HFF-Myc (cell line): Measurements from ENCODE around the gene TXLNG.
A peak's percentile ranks its signal among the peaks of the same experiment; 100 is the strongest.

Experiments
- DNase-seq: peaks from one replicate; pipeline ENCODE4 v3.0.0-alpha.2; 2011; ENCODE audit warnings: low read depth; ENCODE audit errors: extremely low read depth
- H3K4me3 ChIP-seq: replicated peaks from 2 replicates; pipeline ENCODE4 v1.5.1; 2011; ENCODE audit warnings: low read depth, mild to moderate bottlenecking, control low read depth, low read length
- TF ChIP-seq, protein P1 (sequence below): IDR thresholded peaks from 2 replicates; pipeline ENCODE4 v1.5.1; 2012; ENCODE audit warnings: mild to moderate bottlenecking, low read depth, low read length, control low read depth; ENCODE audit errors: missing control alignments

Gene TXLNG

DNA sequence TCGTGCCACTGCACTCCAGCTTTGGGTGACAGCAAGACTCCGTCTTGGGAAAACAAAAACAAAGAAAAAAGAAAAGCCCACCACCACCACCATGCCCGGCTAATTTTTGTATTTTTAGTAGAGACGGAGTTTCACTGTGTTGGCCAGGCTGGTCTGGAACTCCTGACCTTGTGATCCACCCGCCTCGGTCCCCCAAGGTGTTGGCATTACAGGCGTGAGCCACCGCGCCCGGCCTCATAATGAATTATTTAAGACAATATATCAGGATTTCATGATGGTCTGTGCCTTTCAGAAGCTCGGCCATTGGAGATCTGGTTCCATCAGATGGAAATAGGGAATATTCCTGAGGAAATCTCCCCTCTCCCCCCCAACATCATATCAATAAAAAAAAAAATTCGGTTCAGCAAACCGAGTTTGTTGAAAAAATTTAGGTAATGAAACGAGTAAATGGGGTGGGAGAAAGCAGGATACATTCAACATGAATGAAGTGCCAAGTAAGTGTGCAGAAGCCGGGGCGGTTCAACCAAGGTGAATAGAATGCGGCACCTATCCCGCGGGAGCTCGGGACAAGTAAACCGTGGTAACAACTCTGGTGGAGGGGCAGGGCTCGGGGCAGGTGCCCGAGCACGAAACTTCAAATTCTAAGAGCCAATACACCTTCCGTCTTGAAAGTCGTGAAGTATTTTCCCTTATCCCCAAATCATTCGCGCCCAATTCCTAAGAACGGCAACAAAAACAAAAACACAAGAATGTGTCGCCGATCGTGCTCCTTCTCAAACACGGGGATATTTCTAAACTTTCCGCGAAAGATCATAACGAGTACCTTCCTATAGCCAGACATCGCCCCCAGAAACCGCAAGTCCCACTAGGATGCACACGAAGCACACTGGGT, 773 bp upstream of the TXLNG start:
- H3K4me3 ChIP-seq = peak overlapping the region; percentile 60
- DNase-seq = no peak
- TF ChIP-seq, protein P1, sequence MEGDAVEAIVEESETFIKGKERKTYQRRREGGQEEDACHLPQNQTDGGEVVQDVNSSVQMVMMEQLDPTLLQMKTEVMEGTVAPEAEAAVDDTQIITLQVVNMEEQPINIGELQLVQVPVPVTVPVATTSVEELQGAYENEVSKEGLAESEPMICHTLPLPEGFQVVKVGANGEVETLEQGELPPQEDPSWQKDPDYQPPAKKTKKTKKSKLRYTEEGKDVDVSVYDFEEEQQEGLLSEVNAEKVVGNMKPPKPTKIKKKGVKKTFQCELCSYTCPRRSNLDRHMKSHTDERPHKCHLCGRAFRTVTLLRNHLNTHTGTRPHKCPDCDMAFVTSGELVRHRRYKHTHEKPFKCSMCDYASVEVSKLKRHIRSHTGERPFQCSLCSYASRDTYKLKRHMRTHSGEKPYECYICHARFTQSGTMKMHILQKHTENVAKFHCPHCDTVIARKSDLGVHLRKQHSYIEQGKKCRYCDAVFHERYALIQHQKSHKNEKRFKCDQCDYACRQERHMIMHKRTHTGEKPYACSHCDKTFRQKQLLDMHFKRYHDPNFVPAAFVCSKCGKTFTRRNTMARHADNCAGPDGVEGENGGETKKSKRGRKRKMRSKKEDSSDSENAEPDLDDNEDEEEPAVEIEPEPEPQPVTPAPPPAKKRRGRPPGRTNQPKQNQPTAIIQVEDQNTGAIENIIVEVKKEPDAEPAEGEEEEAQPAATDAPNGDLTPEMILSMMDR = no peak

DNA sequence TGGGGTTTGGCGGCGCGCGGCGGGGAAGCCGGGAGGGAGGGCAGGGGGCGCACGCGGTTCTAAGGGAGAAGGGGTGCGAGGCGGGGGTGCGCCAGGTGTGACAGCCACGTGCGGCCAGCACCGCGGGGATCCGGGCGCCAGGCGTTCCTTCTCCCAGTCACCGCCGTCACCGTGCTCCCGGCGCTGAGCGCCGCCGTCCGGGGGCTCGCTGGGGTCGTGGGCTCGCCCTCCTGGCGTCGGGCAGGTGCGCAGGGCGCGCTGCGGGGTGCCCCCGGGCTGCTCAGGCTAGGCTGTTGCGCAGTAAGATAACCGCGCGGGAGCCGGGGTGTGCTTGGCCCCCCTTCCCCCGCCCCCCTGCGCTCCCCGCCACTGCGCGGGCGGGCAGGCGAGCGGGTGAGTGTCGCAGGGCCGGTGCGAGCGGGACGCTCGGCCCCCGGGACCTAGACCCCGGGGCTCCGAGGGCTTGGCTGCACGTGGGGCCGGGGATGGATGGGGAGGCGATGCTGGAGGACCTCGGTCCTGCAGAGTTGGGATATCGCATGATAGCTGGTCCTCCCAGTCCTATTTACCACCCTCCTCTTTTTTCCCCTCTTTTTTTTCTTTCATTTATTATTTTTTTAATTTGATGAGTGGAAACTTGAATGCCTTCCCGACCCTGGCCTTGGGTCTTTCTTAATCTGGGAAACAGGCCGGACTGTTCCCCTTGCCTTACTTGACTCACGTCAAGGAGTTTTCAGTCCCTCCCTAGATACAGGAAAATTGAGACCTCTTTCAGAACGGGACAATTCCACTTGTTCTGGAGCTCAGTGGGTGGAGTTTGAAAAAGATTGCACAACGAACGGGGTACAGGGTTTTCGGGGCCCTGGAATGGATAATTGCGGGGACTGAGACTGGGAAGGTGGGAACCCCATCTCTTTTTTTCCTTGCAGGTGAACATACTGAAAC, 797 bp downstream of the TXLNG start:
- peak overlapping the region; percentile 60 for H3K4me3 ChIP-seq
- DNase-seq = no peak
- TF ChIP-seq, protein P1 = no peak

DNA sequence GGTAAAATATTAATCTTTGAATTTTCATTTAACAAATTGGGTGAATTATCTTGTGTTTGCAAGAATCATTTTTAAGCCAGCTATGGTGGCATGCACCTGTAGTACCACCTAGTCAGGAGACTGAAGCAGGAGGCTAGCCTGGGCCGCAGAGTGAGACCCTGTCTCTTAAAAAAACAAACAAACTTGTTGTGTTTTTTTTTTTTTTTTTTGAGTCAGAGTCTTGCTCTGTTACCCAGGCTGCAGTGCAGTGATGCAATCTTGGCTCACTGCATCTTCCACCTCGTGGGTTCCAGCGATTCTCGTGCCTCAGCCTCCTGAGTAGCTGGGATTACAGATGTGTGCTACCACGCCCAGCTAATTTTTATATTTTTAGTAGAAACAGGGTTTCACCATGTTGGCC, 2.2 kb downstream of the TXLNG start:
- no peak overlapping the region for H3K4me3 ChIP-seq
- no peak for DNase-seq

DNA sequence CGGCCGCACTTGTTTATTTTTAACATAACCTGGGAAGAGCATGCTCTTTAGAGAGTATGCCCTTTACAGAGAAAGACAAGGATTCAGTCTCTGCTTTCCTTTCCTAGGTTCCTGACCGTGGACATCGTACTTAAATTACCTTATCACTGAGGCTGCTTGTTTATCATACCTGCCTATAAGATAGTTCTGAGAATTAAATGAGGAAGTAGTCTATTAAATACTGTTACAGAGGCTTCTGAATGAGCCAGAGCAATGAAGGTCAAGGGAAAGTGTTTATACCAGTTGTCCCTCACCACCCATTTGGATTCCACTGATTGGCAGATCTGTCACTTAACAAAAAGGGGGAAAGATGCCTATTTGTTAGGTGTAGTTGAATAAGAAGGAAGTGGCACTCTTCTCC, 10.0 kb downstream of the TXLNG start:
- no peak for DNase-seq
- TF ChIP-seq, protein P1 = no peak
- no peak overlapping the region for H3K4me3 ChIP-seq

More for the DNA sequence above, 2.2 kb downstream of the TXLNG start:
- TF ChIP-seq, protein P1 = no peak

DNA sequence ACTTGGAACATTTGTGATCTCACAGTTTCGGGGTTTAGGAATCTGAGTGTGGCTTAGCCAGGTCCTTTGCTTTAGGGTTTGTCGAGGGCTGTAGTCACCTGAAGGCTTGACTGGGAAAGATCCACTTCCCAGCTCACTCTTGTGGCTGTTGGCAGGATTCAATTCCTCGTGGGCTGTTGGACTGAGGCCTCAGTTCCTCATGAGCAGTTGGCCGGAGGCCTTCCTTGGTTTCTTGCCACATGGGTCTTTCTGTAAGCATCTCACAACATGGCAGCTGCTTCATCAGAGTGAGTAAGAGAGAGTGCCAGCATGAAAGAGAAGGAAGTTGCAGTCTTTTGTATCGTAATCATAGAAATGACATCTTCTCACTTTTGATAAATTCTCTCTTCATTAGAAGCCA, 11.1 kb downstream of the TXLNG start:
- TF ChIP-seq, protein P1 = no peak
- H3K4me3 ChIP-seq = no peak overlapping the region
- no peak for DNase-seq

DNA sequence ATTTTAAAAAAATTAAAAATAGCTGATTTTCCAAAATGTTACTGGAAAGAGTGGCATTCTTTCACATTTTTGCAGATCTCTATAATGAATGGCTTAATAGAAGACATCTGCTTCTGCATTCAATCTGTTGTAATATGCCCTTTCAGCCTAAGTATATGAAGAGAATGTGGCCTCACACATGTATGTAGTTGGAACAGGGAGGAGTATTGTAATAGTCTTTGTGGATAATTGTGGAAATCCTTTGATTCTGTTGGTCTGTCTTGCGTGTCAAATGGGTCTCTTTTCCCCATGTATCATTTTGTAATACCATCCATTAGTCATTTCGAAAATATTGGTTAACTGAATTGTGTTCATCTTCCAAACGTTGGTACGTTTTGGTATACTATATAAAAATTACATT, 11.6 kb downstream of the TXLNG start:
- TF ChIP-seq, protein P1 = no peak
- no peak overlapping the region for H3K4me3 ChIP-seq
- no peak for DNase-seq
